HG02678 (cell line): ENCODE data around the gene SLCO4A1.

Source experiments
- ATAC-seq: cut with Tn5 transposase; IDR thresholded peaks from one replicate; pipeline ENCODE4 v1.9.1; 2021; ENCODE audit warnings: mild to moderate bottlenecking, moderate library complexity; ENCODE audit not compliant: unreplicated experiment

SLCO4A1 gene

GRCh38 chr20:62663145-62664018 is 21.1 kb downstream of the SLCO4A1 start:
- no peak for ATAC-seq

- no peak for ATAC-seq
These were observed 22.0 kb downstream of the SLCO4A1 start for GRCh38 chr20:62664019-62664971.

GRCh38 chr20:62665153-62665754 is 23.0 kb downstream of the SLCO4A1 start:
- ATAC-seq = no peak

- ATAC-seq = no peak
These were observed 23.8 kb downstream of the SLCO4A1 start for GRCh38 chr20:62665826-62666735.

GRCh38 chr20:62666736-62667529 is 24.6 kb downstream of the SLCO4A1 start:
- ATAC-seq = no peak

- ATAC-seq = no peak
These were observed 25.5 kb downstream of the SLCO4A1 start for GRCh38 chr20:62667530-62668440.

- ATAC-seq = no peak
These were observed 26.2 kb downstream of the SLCO4A1 start for GRCh38 chr20:62668441-62669027.

GRCh38 chr20:62669249-62669648 is 26.9 kb downstream of the SLCO4A1 start:
- no peak for ATAC-seq

- ATAC-seq = no peak
These were observed 27.9 kb downstream of the SLCO4A1 start for GRCh38 chr20:62670156-62670555.

GRCh38 chr20:62670998-62671397 is 28.7 kb downstream of the SLCO4A1 start:
- no peak for ATAC-seq

- no peak for ATAC-seq
These were observed 29.5 kb downstream of the SLCO4A1 start for GRCh38 chr20:62671765-62672164.

GRCh38 chr20:62674370-62674769 is 32.1 kb downstream of the SLCO4A1 start:
- no peak for ATAC-seq

- no peak for ATAC-seq
These were observed 33.0 kb downstream of the SLCO4A1 start for GRCh38 chr20:62675156-62675876.

- no peak for ATAC-seq
These were observed 33.6 kb downstream of the SLCO4A1 start for GRCh38 chr20:62675877-62676260.

GRCh38 chr20:62676976-62677375 is 34.7 kb downstream of the SLCO4A1 start:
- no peak for ATAC-seq

- no peak for ATAC-seq
These were observed 35.4 kb downstream of the SLCO4A1 start for GRCh38 chr20:62677678-62678077.

GRCh38 chr20:62678553-62678952 is 36.2 kb downstream of the SLCO4A1 start:
- ATAC-seq = no peak
